ENCODE measurements around the gene LNPK.
"Not testable (repeated sequence)": the region's sequence is repeated elsewhere in the genome, so short reads cannot be mapped to it uniquely, and the experiment has no call there.

LNPK gene

DNA sequence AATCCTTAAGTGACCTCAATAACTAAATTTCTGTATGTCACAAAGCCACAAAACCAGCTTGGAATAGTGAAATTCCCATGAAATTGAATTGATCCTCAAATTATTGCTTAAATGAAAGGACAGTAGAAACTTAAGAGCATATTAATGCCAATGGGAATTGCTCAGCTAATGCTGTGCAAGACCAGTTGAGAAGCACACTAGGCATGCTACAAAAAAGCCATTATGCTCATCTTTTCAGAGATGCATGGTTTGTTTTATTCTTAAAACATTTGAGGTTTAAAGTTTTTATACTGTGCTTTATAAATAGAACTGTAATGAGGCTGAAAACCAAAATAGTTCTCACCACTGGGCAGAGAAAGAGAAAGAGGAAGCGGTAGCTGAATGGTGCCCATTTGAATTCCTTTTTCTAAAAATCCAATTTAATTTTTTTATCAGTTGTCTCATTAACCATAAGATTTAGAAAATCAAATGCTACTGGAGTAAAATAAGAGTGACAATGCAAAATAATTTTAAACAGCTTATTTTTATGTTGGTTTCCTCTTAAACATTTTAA, 98.6 kb downstream of the LNPK start:
- no peak for DNase-seq

DNA sequence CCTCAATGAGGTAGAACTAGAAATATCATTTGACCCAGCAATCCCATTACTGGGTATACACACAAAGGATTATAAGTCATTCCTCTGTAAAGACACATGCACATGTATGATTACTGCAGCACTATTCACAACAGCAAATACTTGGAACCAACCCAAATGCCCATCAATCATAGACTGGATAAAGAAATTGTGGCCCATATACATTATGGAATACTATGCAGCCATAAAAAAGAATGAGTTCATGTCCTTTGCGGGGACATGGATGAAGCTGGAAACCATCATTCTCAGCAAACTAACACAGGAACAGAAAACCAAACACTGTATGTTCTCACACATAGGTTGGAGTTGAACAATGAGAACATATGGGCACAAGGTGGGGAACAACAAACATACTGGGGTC, 106.1 kb downstream of the LNPK start:
- not testable (repeated sequence) for DNase-seq

DNA sequence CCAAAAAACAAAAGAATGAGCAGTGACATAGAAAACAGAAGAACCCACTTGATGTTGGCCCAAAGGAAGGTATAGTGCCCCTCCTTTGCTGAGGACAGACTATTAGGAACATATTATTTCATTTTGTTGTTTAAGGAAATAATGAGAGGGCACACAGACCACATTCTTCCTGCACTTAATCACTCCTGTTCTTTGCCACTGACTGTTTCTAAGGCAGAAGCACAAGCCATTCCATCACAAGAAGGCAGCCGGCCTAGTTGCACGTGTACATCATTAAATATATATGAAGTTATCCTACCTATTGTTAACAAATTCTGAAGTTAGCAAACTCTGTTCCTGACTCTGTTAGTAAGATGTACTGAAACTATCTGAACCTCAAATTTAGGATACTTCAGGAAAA, 110.0 kb downstream of the LNPK start:
- no peak for DNase-seq

DNA sequence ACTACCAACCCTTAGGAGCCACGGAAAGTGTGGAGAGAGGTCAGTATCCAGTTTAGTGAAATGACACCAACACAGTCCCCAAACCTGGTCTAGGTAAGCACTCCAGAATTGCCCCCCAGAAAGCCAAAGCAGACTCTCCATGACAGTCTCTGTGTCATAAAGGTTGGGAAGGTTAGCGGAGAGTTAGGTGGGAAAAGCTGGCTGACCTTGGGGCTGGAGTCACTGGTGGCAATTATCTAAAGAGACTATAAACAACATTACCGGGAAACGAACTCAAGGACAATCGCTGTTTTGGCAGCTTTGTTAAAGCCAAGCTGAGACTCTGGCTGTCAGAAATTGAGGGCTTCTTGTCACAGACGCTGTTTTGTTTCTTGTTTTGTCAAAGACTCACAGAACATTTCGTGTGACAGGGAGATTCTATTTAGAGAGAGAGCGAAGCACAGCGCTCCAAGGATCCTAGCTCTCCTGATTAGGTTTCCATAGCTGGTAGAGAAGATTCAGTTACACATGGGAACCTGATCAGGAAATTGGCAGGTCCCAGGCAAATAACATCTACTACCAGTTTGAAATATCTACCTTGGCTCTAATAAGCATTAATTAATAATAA, 111.3 kb downstream of the LNPK start:
- DNase-seq: no peak

DNA sequence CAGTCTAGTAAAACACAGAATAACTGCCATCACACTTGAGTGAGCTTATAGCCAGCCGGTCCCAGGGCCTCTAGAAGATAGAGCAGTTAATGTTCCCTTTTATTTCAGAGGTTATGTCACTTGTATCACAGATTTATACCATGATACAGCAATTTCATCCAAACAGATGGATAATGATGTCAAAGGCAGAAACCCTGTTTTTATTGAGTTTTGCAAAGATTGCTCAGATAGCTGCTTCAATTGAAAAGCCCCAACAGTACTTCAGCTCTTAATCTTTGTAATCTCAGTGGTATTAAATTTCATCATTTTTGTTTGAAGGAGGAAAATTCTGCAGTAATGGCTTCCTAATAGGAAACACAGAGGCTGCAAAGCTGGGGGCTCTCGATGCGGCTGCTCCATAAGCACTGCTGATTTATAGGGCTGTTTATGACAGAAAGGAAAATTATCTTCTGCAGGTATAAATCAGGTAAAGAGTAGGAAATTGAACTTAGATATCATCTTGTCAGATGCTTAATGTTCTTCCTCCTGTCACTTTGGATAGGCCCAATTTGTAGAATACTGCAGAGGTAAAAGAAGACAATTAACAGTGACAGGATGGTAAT, 112.3 kb downstream of the LNPK start:
- DNase-seq: no peak

DNA sequence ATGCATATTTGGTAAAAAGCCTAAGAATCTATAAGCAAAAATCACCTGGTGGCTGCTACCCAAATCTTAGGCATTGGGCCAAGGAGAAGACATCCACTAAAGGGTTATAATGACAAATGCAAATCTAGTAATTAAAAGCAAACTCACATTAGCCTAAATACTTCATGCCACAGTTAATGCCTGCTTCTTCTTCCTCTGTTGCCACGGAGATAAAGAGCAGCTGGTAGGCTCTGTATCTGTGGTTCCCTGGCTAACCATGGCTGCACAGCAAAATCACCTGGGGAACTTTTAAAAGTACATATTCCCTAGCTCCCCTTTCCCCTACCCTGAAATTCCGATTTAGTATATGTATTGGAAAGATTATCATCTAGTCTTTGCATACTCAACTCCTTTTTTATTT, 114.3 kb downstream of the LNPK start:
- DNase-seq: no peak

DNA sequence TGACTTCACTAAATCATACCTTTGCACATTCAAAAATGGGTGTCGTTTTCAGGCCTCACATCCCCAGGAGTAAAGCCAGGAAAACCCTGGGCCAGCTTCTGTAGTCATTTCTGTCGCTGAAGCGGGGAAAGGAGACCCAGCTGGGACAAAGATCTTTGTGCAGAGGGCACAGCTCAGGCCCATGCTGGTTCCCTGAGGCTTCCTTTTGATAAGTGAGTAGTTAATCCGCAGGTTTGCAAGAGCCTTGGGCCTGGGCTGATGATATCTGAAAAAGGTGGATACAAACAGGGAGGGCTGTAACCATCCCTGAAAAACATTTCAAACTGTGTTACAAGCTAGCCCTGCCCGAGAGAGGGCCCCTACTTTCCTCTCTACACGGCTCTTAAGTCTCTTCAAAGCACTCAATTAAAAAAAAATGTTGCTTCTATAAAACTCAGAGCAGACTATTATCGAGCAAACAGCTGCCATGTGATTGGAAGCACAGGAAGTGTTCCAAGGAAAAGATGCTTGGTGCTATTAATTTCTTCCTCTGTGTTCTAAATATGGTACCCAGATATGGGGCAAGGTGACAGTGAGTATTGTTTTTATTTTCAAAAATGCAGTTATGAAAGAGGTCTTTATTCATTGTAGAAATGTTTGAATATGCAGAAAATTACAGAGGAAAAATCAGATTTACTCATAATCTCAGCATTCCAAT, 117.2 kb downstream of the LNPK start:
- no peak for DNase-seq

DNA sequence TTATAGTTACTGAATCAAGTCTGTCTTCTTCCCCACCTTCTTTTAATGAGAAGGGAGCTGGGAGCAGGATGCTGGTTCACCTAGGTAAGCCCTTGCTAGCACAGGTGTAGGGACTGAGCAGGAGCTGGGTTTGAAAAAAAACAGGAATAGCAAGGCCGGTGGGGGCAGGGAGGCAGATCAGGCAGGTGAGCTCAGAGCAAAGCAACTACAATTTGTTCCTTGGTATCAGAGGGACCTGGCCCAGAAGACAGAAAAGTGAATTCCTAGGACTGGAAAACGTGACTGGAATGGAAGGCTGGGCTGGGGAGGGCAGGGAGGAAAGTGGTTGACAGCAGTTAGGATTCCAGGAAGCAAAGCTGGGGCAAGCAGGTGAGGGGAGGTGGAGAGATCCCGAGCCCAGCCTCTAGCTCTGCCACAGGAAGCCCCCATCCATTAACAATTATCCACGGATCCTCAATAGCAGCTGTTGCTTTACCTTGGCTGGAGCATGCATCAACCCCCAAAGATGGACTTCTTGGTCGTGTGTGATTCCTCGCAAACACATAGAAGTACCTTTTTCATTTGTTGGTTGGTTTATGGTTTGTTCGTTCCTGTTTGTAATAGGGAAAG, 118.4 kb downstream of the LNPK start:
- no peak for DNase-seq

DNA sequence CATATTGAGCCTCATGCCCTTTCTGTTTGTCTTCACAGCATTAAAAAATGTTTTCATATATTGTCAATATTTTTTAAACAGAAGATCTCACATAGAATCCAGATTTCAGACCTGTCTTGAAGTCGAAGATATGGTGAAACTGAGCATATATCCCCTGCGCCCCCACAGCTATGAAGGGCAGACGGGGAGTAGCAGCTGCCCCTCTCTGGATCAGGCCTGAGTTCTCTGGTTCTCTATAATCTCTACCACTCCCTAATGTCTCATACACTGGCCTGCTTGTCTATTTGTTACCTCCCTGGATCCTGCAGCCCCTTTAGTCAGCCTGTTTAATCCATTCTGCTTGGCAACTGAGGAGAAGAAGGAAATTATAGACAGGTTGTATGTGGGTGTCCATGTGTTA, 122.4 kb downstream of the LNPK start:
- DNase-seq: no peak

DNA sequence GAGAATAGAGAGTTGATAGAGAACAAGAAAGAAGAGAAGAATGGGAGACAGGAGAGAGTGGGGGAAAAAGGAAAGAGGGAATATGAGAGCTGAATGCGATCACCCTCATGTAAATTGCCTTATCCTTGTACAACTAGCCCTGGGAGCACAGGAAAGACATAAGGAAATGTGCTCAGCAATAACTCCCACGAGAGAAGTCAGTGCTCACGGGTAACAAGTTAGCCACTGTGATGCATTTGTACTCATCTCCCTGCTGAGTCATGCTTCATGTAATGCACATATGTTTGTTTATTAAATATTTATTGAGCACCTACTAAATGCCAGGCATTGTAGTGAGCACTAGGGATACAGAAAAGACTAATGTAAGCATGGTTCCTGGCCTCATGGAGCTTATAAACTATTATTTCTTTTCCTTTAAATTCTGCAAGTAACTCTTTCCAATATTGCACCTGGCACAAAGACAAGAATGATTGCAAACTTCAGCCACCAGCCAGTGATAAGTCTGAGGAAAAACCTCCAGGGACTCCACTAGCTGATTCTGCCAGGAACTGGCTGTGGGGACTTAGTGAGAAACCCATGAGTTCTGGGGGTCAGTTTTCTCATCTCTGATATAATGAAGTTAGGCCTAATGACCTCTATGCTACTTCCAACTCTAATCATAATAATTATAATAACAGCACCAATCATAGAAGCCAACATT, 124.1 kb downstream of the LNPK start:
- no peak for DNase-seq

DNA sequence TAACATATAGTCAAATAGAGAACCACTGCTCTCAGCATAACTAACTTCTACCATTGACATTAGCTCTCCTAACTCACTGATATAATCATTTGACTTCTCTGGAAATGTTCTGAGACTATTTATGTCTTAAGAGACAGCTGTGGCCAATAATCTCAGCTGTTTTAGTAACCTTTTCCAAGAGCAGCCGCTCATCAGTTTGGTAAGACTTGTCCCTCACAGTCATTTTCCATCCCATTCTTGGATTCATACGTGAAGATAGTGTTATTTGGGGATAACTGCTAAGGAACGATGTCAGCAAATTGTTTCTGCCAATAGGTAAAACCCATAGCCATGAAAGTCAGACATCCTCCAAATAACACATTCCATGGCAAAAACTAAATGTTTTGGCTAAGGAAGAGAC, 127.8 kb downstream of the LNPK start:
- no peak for DNase-seq

All from NCI-H2107 (cell line).